ENCODE data around the gene NIPA2. TPM values are rescaled to one million over a fixed set of nuclear protein-coding genes. Genes with fewer than 3 reads are reported as not detected.

NIPA2 gene
- total and polyA plus RNA-seq, 4 experiments from 2014 or later, result 39.5 to 59.3 (median 46.9) TPM

DNA sequence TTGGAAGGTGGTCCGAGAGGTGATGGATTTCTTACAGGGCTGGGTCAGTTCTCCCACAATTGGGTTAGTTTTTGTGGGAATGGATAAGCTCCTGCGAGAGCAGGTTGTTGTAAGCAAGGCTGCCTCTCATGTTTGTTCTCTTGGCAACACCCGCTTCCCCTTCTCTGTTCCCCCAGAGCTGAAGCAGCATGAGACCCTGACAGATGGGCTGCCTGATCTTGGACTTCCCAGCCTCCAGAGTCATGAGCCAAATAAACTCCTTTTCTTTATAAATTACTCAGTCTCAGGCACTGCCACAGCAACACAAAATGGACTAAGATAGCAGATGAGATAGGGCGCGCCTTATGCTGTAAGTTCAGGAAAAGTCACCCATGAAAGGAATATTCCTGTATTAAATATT is 38.7 kb downstream of the NIPA2 start:
- Histone ChIP-seq H3K36me3 (ENCODE audit: insufficient read depth, low read length) (peaks cover 7% of the 10 kb centered on the region), H3K27ac (ENCODE audit: low read depth, low read length) (no peak overlapping the region), H3K4me1 (ENCODE audit: insufficient read depth, low read length) (no peaks in the 10 kb centered on the region), H3K27me3 (ENCODE audit: insufficient read depth, low read length) (no peaks in the 10 kb centered on the region), H3K9me3 (ENCODE audit: control insufficient read depth in 1 of 2, low read length in 2 of 2) (no peaks in the 10 kb centered on the region), H3K4me3 (ENCODE audit: low read length in 2 of 2) (no peak overlapping the region)
- ChIA-PET CTCF (ENCODE audit: partially characterized antibody) (no interaction called here), POLR2A (ENCODE audit: partially characterized antibody) (no interaction called here)
- no peaks in the 10 kb centered on the region for H3K4me1 Mint-ChIP-seq
- H3K36me3 Mint-ChIP-seq, result peaks cover 47 to 53% of the 10 kb centered on the region in 2 donors
- no peak overlapping the region for H3K27ac Mint-ChIP-seq
- DNase-seq, result no peak
- no peak overlapping the region for H3K4me3 Mint-ChIP-seq
- no peaks in the 10 kb centered on the region for H3K27me3 Mint-ChIP-seq
- H3K9me3 Mint-ChIP-seq, result peaks cover 0 to 8% (median 0%) of the 10 kb centered on the region in 8 donors
- intact Hi-C loops (cut with micrococcal nuclease), result no loop called here

DNA sequence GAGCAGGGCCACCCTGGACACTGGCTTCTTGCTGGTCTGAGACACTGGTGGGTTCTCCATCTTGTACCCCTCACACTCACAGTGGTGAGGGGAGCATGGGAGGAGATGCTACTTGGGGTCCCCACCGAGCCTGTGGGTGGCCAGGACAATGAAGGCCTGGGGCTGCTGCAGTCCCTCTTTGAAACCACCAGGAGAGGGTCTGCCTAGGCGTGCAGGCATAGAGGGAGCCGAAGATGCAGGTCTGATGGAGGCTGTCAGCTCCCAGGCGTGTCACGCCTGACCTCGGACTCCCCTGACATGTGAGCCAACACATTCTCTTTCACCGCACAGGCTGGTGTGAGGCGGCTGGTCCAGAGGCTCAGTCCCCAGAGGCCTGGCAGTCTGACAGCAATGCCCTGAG is 39.1 kb downstream of the NIPA2 start:
- H3K36me3 ChIP-seq (ENCODE audit: insufficient read depth, low read length), result peaks cover 7% of the 10 kb centered on the region
- peaks cover 48 to 54% of the 10 kb centered on the region in 2 donors for H3K36me3 Mint-ChIP-seq
- no peaks in the 10 kb centered on the region for H3K4me1 ChIP-seq (ENCODE audit: insufficient read depth, low read length)
- H3K4me1 Mint-ChIP-seq, result no peaks in the 10 kb centered on the region
- no peak for DNase-seq
- H3K4me3 ChIP-seq (ENCODE audit: low read length in 2 of 2), result no peak overlapping the region
- no peak overlapping the region for H3K27ac Mint-ChIP-seq
- H3K27me3 ChIP-seq (ENCODE audit: insufficient read depth, low read length), result no peaks in the 10 kb centered on the region
- H3K9me3 ChIP-seq (ENCODE audit: control insufficient read depth in 1 of 2, low read length in 2 of 2), result no peaks in the 10 kb centered on the region
- no peak overlapping the region for H3K27ac ChIP-seq (ENCODE audit: low read depth, low read length)
- peaks cover 0 to 8% (median 0%) of the 10 kb centered on the region in 8 donors for H3K9me3 Mint-ChIP-seq
- intact Hi-C loops (cut with micrococcal nuclease), result no loop called here
- POLR2A ChIA-PET (ENCODE audit: partially characterized antibody), result no interaction called here
- no peaks in the 10 kb centered on the region for H3K27me3 Mint-ChIP-seq
- CTCF ChIA-PET (ENCODE audit: partially characterized antibody), result no interaction called here
- no peak overlapping the region for H3K4me3 Mint-ChIP-seq

DNA sequence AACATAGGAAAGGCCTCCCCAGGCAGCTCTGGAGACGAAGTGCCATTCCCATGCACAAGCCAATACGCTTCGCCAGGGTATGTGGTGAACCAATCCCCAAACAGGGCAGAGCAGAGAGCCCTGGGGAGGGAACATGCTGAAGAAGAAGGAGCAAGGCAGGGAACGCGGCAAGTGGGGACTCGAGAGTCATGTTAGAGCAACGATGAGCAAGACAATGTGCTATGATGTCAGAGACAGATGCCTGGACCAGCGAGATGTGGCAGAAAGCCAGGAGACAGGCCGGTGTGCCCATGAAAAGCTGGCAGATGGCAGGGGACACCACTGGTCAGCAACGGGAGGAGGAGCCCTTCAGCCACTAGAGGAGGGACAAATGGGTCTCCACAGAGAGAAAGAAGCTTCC is 39.6 kb downstream of the NIPA2 start:
- Histone ChIP-seq H3K9me3 (ENCODE audit: control insufficient read depth in 1 of 2, low read length in 2 of 2) (no peaks in the 10 kb centered on the region), H3K27ac (ENCODE audit: low read depth, low read length) (no peak overlapping the region), H3K4me1 (ENCODE audit: insufficient read depth, low read length) (no peaks in the 10 kb centered on the region), H3K36me3 (ENCODE audit: insufficient read depth, low read length) (peaks cover 7% of the 10 kb centered on the region), H3K27me3 (ENCODE audit: insufficient read depth, low read length) (no peaks in the 10 kb centered on the region), H3K4me3 (ENCODE audit: low read length in 2 of 2) (no peak overlapping the region)
- ChIA-PET CTCF (ENCODE audit: partially characterized antibody) (no interaction called here), POLR2A (ENCODE audit: partially characterized antibody) (no interaction called here)
- Mint-ChIP-seq H3K27ac (no peak overlapping the region), H3K9me3 (peaks cover 0 to 8% (median 0%) of the 10 kb centered on the region in 8 donors), H3K27me3 (no peaks in the 10 kb centered on the region), H3K36me3 (peaks cover 43 to 51% of the 10 kb centered on the region in 2 donors), H3K4me1 (no peaks in the 10 kb centered on the region), H3K4me3 (no peak overlapping the region)
- intact Hi-C loops (cut with micrococcal nuclease), result no loop called here
- DNase-seq, result no peak

DNA sequence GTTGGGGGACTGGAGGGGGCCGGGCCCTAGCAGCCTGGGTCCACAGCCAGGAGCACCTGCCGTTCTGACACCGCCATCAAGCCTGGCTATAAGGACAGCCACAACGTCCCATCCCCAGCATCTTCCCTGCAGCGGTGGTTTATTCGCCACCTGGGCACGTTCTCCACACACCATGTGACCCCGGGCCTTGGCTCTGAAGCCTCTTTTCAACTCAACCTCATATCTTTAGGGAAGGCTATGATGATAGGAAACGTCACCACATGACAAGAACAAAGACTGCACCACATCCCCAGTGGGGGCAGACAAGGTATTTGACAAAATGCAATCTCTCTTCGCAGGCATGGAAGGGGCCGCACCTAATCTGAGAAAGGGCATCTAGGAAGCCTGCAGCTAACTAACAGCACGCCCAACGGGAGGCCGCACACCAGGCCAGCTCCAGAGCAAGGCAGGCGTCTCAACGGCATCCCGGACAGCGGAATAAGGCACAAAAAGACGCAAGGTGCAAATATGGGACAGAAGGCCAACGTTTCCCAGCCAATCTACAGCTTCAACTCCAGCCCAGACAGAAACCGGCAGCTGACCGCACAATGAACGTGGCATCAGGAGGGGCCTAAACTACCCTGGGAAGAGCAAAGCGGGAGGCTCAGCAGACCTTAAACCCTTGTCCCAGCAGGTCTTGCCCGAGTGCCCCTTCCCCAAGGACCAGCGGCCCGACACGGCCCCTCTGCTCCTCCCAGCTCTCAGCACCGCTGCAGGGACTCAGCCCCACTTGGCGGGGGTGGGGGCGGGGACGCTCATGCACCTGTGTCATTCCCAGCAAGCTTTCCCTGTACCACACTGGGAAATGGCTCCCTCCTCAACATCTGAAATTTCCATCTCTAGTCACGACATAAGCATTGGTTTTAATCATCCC is 41.9 kb downstream of the NIPA2 start:
- Mint-ChIP-seq H3K9me3 (peaks cover 0 to 8% (median 0%) of the 10 kb centered on the region in 8 donors), H3K4me3 (no peak overlapping the region), H3K27me3 (no peaks in the 10 kb centered on the region), H3K27ac (peak overlapping the region in 2 of 7 donors; percentile 17 to 29), H3K4me1 (peaks cover 0 to 2% (median 0%) of the 10 kb centered on the region in 4 donors), H3K36me3 (peaks cover 38 to 42% of the 10 kb centered on the region in 2 donors)
- ChIA-PET CTCF (ENCODE audit: partially characterized antibody) (no interaction called here), POLR2A (ENCODE audit: partially characterized antibody) (no interaction called here)
- no peaks in the 10 kb centered on the region for H3K27me3 ChIP-seq (ENCODE audit: insufficient read depth, low read length)
- H3K9me3 ChIP-seq (ENCODE audit: control insufficient read depth in 1 of 2, low read length in 2 of 2), result no peaks in the 10 kb centered on the region
- no peaks in the 10 kb centered on the region for H3K4me1 ChIP-seq (ENCODE audit: insufficient read depth, low read length)
- no peak for DNase-seq
- peaks cover 7% of the 10 kb centered on the region for H3K36me3 ChIP-seq (ENCODE audit: insufficient read depth, low read length)
- intact Hi-C loops (cut with micrococcal nuclease), result no loop called here
- no peak overlapping the region for H3K4me3 ChIP-seq (ENCODE audit: low read length in 2 of 2)
- H3K27ac ChIP-seq (ENCODE audit: low read depth, low read length), result no peak overlapping the region

DNA sequence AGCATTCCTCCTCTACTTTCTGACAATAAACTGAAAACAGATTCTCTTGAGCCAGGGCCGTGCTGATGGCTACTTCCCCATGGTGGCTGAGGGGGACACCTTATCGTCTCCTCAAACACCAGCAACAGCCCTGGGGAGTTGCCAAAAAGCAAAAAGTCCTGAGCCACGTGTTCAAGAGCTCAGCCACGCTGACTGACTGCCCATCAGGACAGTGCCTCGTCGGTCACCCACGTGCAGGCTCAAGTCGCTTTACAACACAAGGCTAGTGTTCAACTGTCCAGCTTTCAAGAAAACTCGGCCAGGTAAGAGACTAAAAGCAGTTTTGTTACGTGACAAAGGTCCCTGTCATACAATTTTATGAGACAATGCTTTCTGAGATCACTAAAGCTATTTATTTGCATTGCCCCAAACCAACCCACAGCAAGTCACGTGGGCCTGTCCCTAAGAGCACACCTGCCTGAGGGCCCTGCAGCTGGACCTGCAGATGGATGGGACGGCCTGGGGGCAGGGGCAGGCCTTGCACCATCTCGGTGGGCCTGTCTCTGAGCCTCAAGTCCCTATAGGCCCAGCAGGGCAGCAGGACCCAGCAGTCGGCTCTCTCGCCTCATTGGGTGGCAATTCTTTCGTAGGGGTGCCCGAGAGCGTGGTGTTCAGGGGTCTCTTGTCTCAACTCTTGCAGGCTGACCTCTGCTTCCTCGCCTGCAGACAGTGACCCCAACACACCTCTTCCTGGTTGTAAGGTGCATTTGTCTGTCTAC is 42.7 kb downstream of the NIPA2 start:
- H3K36me3 ChIP-seq (ENCODE audit: insufficient read depth, low read length), result peaks cover 7% of the 10 kb centered on the region
- no peaks in the 10 kb centered on the region for H3K4me1 ChIP-seq (ENCODE audit: insufficient read depth, low read length)
- Mint-ChIP-seq H3K27me3 (no peaks in the 10 kb centered on the region), H3K9me3 (peaks cover 0 to 6% (median 0%) of the 10 kb centered on the region in 8 donors), H3K27ac (peak overlapping the region in 1 of 7 donors; percentile 29), H3K4me3 (no peak overlapping the region), H3K4me1 (peaks cover 0 to 2% (median 0%) of the 10 kb centered on the region in 4 donors), H3K36me3 (peaks cover 32 to 35% of the 10 kb centered on the region in 2 donors)
- no peaks in the 10 kb centered on the region for H3K9me3 ChIP-seq (ENCODE audit: control insufficient read depth in 1 of 2, low read length in 2 of 2)
- ChIA-PET CTCF (ENCODE audit: partially characterized antibody) (no interaction called here), POLR2A (ENCODE audit: partially characterized antibody) (no interaction called here)
- H3K27ac ChIP-seq (ENCODE audit: low read depth, low read length), result no peak overlapping the region
- no peak for DNase-seq
- no peaks in the 10 kb centered on the region for H3K27me3 ChIP-seq (ENCODE audit: insufficient read depth, low read length)
- intact Hi-C loops (cut with micrococcal nuclease), result no loop called here
- no peak overlapping the region for H3K4me3 ChIP-seq (ENCODE audit: low read length in 2 of 2)

DNA sequence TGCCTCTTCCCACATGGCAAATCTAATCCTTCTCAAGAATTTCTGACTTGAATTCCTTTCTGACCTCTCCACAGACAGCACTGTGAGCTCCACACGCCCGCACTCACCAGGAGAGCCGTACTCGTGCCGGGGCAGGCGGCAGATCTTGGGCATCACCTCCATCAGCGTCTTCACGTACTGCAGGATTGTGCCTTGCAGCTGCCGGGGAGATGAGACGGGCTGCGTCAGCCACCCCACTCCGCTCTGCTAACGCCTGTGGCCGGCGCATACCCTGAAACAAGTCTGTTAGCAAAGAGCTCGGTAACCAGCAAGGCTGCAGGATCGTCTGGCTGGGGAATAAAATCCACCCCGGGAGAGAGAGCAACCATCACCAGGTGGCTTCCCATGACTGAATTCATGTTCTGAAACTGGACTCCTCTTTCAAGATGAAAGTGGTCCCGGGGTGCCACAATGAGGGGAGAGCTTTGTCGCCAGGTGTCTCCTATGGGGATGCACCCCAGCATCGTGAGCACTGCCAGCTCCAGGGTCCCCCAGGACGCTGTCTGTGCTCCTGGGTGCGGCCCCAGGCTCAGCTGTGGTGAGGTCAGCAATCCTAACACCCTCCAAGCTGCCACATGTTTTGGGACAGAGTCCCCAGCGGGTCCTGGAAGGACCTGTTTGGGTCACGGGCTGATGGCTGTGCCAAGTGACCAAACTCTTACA is 43.4 kb downstream of the NIPA2 start:
- peaks cover 29 to 31% of the 10 kb centered on the region in 2 donors for H3K36me3 Mint-ChIP-seq
- peaks cover 7% of the 10 kb centered on the region for H3K36me3 ChIP-seq (ENCODE audit: insufficient read depth, low read length)
- no peaks in the 10 kb centered on the region for H3K27me3 ChIP-seq (ENCODE audit: insufficient read depth, low read length)
- H3K27ac ChIP-seq (ENCODE audit: low read depth, low read length), result no peak overlapping the region
- H3K4me3 Mint-ChIP-seq, result peak overlapping the region in 1 of 8 donors; percentile 62
- peaks cover 0 to 2% (median 0%) of the 10 kb centered on the region in 4 donors for H3K4me1 Mint-ChIP-seq
- intact Hi-C loops (cut with micrococcal nuclease), result no loop called here
- POLR2A ChIA-PET (ENCODE audit: partially characterized antibody), result no interaction called here
- H3K9me3 Mint-ChIP-seq, result peaks cover 0 to 4% (median 0%) of the 10 kb centered on the region in 8 donors
- no peak for DNase-seq
- no peak overlapping the region for H3K4me3 ChIP-seq (ENCODE audit: low read length in 2 of 2)
- CTCF ChIA-PET (ENCODE audit: partially characterized antibody), result no interaction called here
- no peaks in the 10 kb centered on the region for H3K9me3 ChIP-seq (ENCODE audit: control insufficient read depth in 1 of 2, low read length in 2 of 2)
- no peaks in the 10 kb centered on the region for H3K27me3 Mint-ChIP-seq
- peak overlapping the region in 1 of 7 donors; percentile 37 for H3K27ac Mint-ChIP-seq
- H3K4me1 ChIP-seq (ENCODE audit: insufficient read depth, low read length), result no peaks in the 10 kb centered on the region

DNA sequence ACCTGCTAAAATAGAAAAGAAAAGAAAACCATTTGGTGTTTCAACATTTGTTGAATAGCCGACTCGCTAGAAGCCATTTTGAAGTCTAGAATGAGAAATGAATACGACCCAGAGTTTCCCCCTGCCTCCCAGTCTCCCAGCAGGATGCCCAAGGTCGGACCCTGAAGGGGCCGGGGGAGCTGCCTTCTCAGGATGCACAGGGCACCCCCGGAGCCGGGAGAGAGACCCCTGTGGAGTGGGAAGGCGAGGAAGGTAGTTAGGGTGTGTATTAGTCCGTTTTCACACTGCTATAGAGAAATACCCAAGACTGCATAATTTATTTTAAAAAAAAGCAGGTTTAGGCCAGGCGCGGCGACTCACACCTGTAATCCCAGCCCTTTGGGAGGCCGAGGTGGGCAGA is 44.7 kb downstream of the NIPA2 start:
- Histone ChIP-seq H3K4me3 (ENCODE audit: low read length in 2 of 2) (no peak overlapping the region), H3K27me3 (ENCODE audit: insufficient read depth, low read length) (no peaks in the 10 kb centered on the region), H3K4me1 (ENCODE audit: insufficient read depth, low read length) (no peaks in the 10 kb centered on the region), H3K9me3 (ENCODE audit: control insufficient read depth in 1 of 2, low read length in 2 of 2) (no peaks in the 10 kb centered on the region), H3K27ac (ENCODE audit: low read depth, low read length) (no peak overlapping the region), H3K36me3 (ENCODE audit: insufficient read depth, low read length) (peaks cover under 1% of the 10 kb centered on the region)
- ChIA-PET CTCF (ENCODE audit: partially characterized antibody) (interaction anchor here (0.7 kb wide), 1 partner anchor 129 kb away, joined by 3 read pairs; no protein-coding TSS in a partner anchor), POLR2A (ENCODE audit: partially characterized antibody) (no interaction called here)
- peaks cover 19 to 27% of the 10 kb centered on the region in 2 donors for H3K36me3 Mint-ChIP-seq
- H3K4me3 Mint-ChIP-seq, result no peak overlapping the region
- H3K9me3 Mint-ChIP-seq, result no peaks in the 10 kb centered on the region
- no peak for DNase-seq
- H3K27me3 Mint-ChIP-seq, result no peaks in the 10 kb centered on the region
- intact Hi-C loops (cut with micrococcal nuclease), result no loop called here
- H3K27ac Mint-ChIP-seq, result no peak overlapping the region
- peaks cover 0 to 2% (median 0%) of the 10 kb centered on the region in 4 donors for H3K4me1 Mint-ChIP-seq

Measured in CD4-positive, alpha-beta memory T cell (primary cell).